Kidney (tissue), 14 donors: ENCODE results near the gene PIEZO2. TPM values are rescaled to one million over a fixed set of nuclear protein-coding genes. Genes with fewer than 3 reads are reported as not detected.

Source experiments
- DNase-seq, 5 donors: peaks; one replicate each; pipeline ENCODE4 v3.0.0-alpha.2; 2013 to 2020
- FAIRE-seq: peaks from 2 replicates; lab custom pipeline; 2012; peaks lifted over from hg19 to GRCh38; lab: Jason Lieb, UNC
- H3K27ac ChIP-seq, 2 donors: one replicate each; pipeline ENCODE4 v1.7.0; 2013; ENCODE audit warnings: low read depth in 2 of 2, low read length in 2 of 2, inconsistent platforms in 1 of 2
- H3K27me3 ChIP-seq: one replicate; pipeline ENCODE4 v1.7.1; 2013; ENCODE audit warnings: low read length, inconsistent platforms; ENCODE audit not compliant: control insufficient read depth, insufficient read depth
- H3K36me3 ChIP-seq, 3 donors: one replicate each; pipeline versions ENCODE4 v1.7.0 to v1.7.1; 2013; ENCODE audit warnings: low read length in 3 of 3, control low read depth in 1 of 3, inconsistent platforms in 1 of 3; ENCODE audit not compliant: insufficient read depth in 3 of 3, control insufficient read depth in 2 of 3
- H3K4me1 ChIP-seq, 3 donors: one replicate each; pipeline versions ENCODE4 v1.7.0 to v1.7.1; 2013; ENCODE audit warnings: low read length in 3 of 3, inconsistent platforms in 1 of 3, low read depth in 1 of 3; ENCODE audit not compliant: control insufficient read depth in 2 of 3, insufficient read depth in 2 of 3
- H3K4me3 ChIP-seq, 3 donors: one replicate each; pipeline versions ENCODE4 v1.7.0 to v1.8.1; 2013; ENCODE audit warnings: low read length in 3 of 3, control low read depth in 1 of 3, inconsistent platforms in 1 of 3
- H3K9ac ChIP-seq, 3 donors: one replicate each; pipeline versions ENCODE4 v1.7.0 to v1.7.1; 2013; ENCODE audit warnings: low read length in 3 of 3, control low read depth in 1 of 3, inconsistent platforms in 1 of 3
- H3K9me3 ChIP-seq, 3 donors: one replicate each; pipeline versions ENCODE4 v1.7.0 to v1.7.1; 2013; ENCODE audit warnings: low read length in 3 of 3, control low read depth in 1 of 3, inconsistent platforms in 1 of 3; ENCODE audit not compliant: control insufficient read depth in 2 of 3, insufficient read depth in 1 of 3
- intact Hi-C: fragments of 100-400 bp; cut with DNase I; formaldehyde crosslinking; loops from one replicate; pipeline ENCODE4 v1.11.1; 2022
- polyA plus RNA-seq: library from polyadenylated mRNA; stranded (reverse); fragments of 350-450 nt; fragmentation: Illumina TruSeq; extraction: RNeasy Lipid Tissue Mini Kit (QIAGEN cat#74804); gene quantifications from one replicate; pipeline ENCODE4 v1.2.3, GENCODE V29; 2014; ENCODE audit warnings: low read depth, low replicate concordance; ENCODE audit not compliant: insufficient read depth
- total RNA-seq: library from RNA; stranded (reverse); fragmentation: NEBNext Ultra II Directional; extraction: Animal tissue kit (Norgen Biotek cat#: 25700); gene quantifications from one replicate; pipeline ENCODE4 v1.2.1, GENCODE V29; 2021
- TF ChIP-seq, protein P1 (sequence below): IDR thresholded peaks from 3 replicates; pipeline ENCODE4 v1.5.1; 2012; ENCODE audit warnings: mild to moderate bottlenecking, moderate library complexity, borderline replicate concordance; ENCODE audit not compliant: insufficient read depth; ENCODE audit errors: extremely low read depth
- donor health status: control.
- donor health status: control.
- donor health status: control.
- donor health status: control.
- donor health status: control.
- donor health status: DM: yes; HTN: yes; CAD: no.
- donor health status: Normal renal cell carcinoma (clear cell type).

PIEZO2 gene
- total and polyA plus RNA-seq, 2 donors from 2014 or later, result 1.1 to 4.1 TPM

DNA sequence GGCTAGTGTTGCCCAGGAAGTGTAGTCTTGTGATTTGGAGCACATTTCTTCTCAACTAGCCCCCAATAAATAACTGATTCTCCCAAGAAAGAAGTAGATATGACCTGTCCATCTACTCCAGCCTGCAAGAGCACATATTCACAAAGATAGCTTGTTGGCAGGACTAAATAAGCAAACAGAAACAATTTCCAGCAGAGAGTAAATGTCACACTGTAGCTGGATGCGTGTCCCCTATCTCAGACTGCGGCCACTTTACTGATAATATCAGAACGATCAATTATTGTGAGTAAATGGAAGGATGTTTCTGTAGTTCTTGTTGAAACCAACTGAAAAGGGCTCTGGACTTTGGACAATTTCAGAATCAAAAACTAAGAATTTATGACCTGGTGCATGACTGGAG lies 97.9 kb downstream of the PIEZO2 start:
- H3K4me3 ChIP-seq, result no peak overlapping the region
- no peak for FAIRE-seq
- H3K27me3 ChIP-seq, result no peaks in the 10 kb centered on the region
- no peaks in the 10 kb centered on the region for H3K4me1 ChIP-seq
- no peaks in the 10 kb centered on the region for H3K9me3 ChIP-seq
- H3K9ac ChIP-seq, result no peak overlapping the region
- TF ChIP-seq, protein P1, sequence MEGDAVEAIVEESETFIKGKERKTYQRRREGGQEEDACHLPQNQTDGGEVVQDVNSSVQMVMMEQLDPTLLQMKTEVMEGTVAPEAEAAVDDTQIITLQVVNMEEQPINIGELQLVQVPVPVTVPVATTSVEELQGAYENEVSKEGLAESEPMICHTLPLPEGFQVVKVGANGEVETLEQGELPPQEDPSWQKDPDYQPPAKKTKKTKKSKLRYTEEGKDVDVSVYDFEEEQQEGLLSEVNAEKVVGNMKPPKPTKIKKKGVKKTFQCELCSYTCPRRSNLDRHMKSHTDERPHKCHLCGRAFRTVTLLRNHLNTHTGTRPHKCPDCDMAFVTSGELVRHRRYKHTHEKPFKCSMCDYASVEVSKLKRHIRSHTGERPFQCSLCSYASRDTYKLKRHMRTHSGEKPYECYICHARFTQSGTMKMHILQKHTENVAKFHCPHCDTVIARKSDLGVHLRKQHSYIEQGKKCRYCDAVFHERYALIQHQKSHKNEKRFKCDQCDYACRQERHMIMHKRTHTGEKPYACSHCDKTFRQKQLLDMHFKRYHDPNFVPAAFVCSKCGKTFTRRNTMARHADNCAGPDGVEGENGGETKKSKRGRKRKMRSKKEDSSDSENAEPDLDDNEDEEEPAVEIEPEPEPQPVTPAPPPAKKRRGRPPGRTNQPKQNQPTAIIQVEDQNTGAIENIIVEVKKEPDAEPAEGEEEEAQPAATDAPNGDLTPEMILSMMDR, result no peak
- H3K27ac ChIP-seq, result no peak overlapping the region
- H3K36me3 ChIP-seq, result no peaks in the 10 kb centered on the region
- DNase-seq, result no peak
- intact Hi-C loops, result no loop called here

DNA sequence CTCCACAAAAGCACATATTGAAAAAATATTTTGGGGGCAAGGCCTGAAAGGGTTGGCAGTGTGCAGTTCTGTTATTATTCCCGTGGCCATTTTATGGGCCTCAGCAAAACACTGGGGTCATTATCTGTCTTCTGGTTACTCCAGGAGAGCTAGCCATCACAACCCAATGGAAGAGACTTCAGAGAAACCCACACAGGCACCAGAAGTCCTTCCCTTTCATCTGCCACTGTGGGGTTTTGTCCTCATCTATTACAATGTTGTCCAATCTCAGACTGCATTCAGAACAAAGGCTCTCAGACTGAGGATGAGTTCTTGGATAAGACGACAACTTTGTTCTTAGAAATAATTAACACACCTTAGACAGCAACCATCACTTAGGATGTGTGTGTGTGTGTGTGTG lies 98.4 kb downstream of the PIEZO2 start:
- TF ChIP-seq, protein P1, result no peak
- Histone ChIP-seq H3K4me3 (no peak overlapping the region), H3K36me3 (no peaks in the 10 kb centered on the region), H3K9me3 (no peaks in the 10 kb centered on the region), H3K27ac (no peak overlapping the region), H3K27me3 (no peaks in the 10 kb centered on the region), H3K9ac (no peak overlapping the region), H3K4me1 (no peaks in the 10 kb centered on the region)
- no peak for DNase-seq
- intact Hi-C loops, result no loop called here
- FAIRE-seq, result no peak

DNA sequence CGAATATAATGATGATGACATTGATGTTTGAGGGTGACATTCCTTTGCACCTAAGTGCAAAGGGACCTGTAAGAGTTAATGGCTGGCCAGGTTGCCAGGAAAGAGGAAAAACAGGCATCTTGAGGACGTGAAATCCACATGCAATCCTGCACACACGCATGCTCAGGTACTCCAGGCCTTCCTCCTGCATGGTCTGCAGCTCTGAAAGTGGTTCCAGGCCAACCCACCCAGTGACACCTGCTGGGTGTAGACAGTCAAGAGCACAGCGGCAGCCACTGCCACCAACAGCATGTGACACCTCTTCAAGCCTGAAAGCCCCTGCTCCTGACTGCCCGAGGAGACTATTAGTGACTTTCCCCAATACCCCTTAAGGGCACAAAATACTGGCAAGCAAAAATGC lies 101.6 kb downstream of the PIEZO2 start:
- FAIRE-seq (no peak), DNase-seq (no peak)
- TF ChIP-seq, protein P1, result no peak
- no peak overlapping the region for H3K27ac ChIP-seq
- intact Hi-C loops, result loop anchor here (10.0 kb wide), 1 partner anchor 193 kb away; no protein-coding TSS in a partner anchor
- H3K27me3 ChIP-seq, result no peaks in the 10 kb centered on the region
- no peaks in the 10 kb centered on the region for H3K36me3 ChIP-seq
- no peak overlapping the region for H3K9ac ChIP-seq
- H3K9me3 ChIP-seq, result no peaks in the 10 kb centered on the region
- H3K4me3 ChIP-seq, result no peak overlapping the region
- H3K4me1 ChIP-seq, result no peaks in the 10 kb centered on the region

DNA sequence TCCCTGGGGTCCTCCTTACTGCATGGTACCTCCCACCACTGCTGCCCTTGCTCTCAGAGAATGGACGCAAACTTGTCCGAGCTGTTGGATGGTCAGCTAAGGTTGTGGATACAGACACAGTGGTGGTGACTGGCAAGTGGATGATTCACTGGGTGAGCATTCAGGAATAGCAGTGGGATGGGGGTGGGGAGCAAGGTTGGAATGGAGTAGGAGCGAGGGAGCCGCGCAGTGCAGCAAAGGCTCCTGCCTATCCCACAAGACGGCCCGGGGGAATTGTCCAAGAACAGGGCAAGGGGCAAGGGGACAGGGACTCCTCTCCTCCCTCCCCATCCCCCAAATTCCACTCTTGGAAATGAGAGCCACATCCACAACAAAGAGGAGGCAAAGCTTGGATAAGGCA lies 102.2 kb downstream of the PIEZO2 start:
- DNase-seq, result no peak
- intact Hi-C loops, result loop anchor here (10.0 kb wide), 1 partner anchor 192 kb away; no protein-coding TSS in a partner anchor
- Histone ChIP-seq H3K9ac (no peak overlapping the region), H3K9me3 (no peaks in the 10 kb centered on the region), H3K4me1 (no peaks in the 10 kb centered on the region), H3K27ac (no peak overlapping the region), H3K36me3 (no peaks in the 10 kb centered on the region), H3K4me3 (no peak overlapping the region), H3K27me3 (no peaks in the 10 kb centered on the region)
- TF ChIP-seq, protein P1, result no peak
- FAIRE-seq, result no peak
